Esophagus squamous epithelium (tissue), 4 donors: Measurements from ENCODE around the gene CRLF1.

Source experiments
- CTCF ChIP-seq, 6 experiments: fragments of 450-650 bp in 4 of 6; fragments of 200-600 bp in 2 of 6; sonication (generic) in 2 of 6; IDR thresholded peaks; one replicate each; pipeline ENCODE4 v1.5.1; 2016 to 2019; ENCODE audit warnings: antibody characterized with exemption in 6 of 6, mild to moderate bottlenecking in 4 of 6, moderate library complexity in 4 of 6
- POLR2A ChIP-seq, 4 donors: fragments of 450-650 bp; IDR thresholded peaks; one replicate each; pipeline ENCODE4 v1.6.1; 2017; ENCODE audit warnings: antibody characterized with exemption in 4 of 4, mild to moderate bottlenecking in 4 of 4, moderate library complexity in 3 of 4

DNA sequence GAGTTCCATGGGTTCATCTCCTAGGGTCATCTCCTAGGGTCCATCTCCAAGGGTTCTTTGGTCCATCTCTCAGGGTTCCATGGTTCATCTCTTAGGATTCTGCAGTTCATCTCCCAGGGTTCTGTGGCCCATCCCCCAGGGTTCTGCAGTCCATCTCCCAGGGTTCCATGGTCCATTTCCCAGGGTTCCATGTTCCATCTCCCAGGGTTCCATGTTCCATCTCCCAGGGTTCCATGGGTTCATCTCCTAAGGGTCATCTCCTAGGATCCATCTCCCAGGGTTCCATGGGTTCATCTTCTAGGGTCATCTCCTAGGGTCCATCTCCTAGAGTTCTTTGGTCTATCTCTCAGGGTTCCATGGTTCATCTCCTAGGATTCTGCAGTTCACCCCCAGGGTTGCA is 11.0 kb upstream of the CRLF1 start:
- TF ChIP-seq CTCF (IDR thresholded peaks at IDR 0.05) (no peak), POLR2A (IDR thresholded peaks at IDR 0.05) (no peak)
